Measurements from ENCODE around the gene HNRNPAB. TPM values are rescaled to one million over a fixed set of nuclear protein-coding genes. Genes with fewer than 3 reads are reported as not detected.

The HNRNPAB gene
- total RNA-seq, 1 experiment from 2014 or later, result 408 TPM

GRCh38 chr5:178224403-178224802 lies 20.1 kb downstream of the HNRNPAB start:
- intact Hi-C loops (cut with micrococcal nuclease; ENCODE audit: unreplicated experiment), result no loop called here
- DNase-seq (ENCODE audit: low spot score), result no peak
- H3K9me3 ChIP-seq (ENCODE audit: low read depth, low read length, poor library complexity, severe bottlenecking), result no peaks in the 10 kb centered on the region
- TF ChIP-seq EZH2 (IDR thresholded peaks at IDR 0.05; ENCODE audit: borderline replicate concordance, low read depth, low read length, poor library complexity, severe bottlenecking) (no peak), CTCF (conservative IDR thresholded peaks at IDR 0.05; ENCODE audit: low read depth, low read length) (no peak)
- ChIA-PET CTCF (no interaction called here), POLR2A (ENCODE audit: low non-redundant PET) (interaction anchor here (1.0 kb wide), 1 partner anchor 149 kb away, joined by 4 read pairs; no protein-coding TSS in a partner anchor)
- H3K4me3 ChIP-seq (ENCODE audit: low read depth, low read length, poor library complexity, severe bottlenecking), result no peak overlapping the region
- no peaks in the 10 kb centered on the region for H3K4me1 ChIP-seq (ENCODE audit: insufficient read depth, low read length, poor library complexity, severe bottlenecking)
- no peaks in the 10 kb centered on the region for H3K27me3 ChIP-seq (replicated peaks; ENCODE audit: insufficient read depth, low read depth, low read length, poor library complexity)
- H3K27ac ChIP-seq (ENCODE audit: low read depth, low read length, poor library complexity, severe bottlenecking), result no peak overlapping the region
- no TSS peak for BruUV-seq (replicated peaks)
- H3K36me3 ChIP-seq (ENCODE audit: insufficient read depth, low read length, poor library complexity, severe bottlenecking), result peaks cover under 1% of the 10 kb centered on the region

GRCh38 chr5:178225174-178225573 lies 20.8 kb downstream of the HNRNPAB start:
- Histone ChIP-seq H3K27me3 (replicated peaks; ENCODE audit: insufficient read depth, low read depth, low read length, poor library complexity) (no peaks in the 10 kb centered on the region), H3K27ac (ENCODE audit: low read depth, low read length, poor library complexity, severe bottlenecking) (no peak overlapping the region), H3K4me3 (ENCODE audit: low read depth, low read length, poor library complexity, severe bottlenecking) (no peak overlapping the region), H3K36me3 (ENCODE audit: insufficient read depth, low read length, poor library complexity, severe bottlenecking) (peaks cover 9% of the 10 kb centered on the region), H3K4me1 (ENCODE audit: insufficient read depth, low read length, poor library complexity, severe bottlenecking) (no peaks in the 10 kb centered on the region), H3K9me3 (ENCODE audit: low read depth, low read length, poor library complexity, severe bottlenecking) (no peaks in the 10 kb centered on the region)
- intact Hi-C loops (cut with micrococcal nuclease; ENCODE audit: unreplicated experiment), result no loop called here
- TF ChIP-seq CTCF (conservative IDR thresholded peaks at IDR 0.05; ENCODE audit: low read depth, low read length), result no peak
- no peak for TF ChIP-seq EZH2 (IDR thresholded peaks at IDR 0.05; ENCODE audit: borderline replicate concordance, low read depth, low read length, poor library complexity, severe bottlenecking)
- no peak for DNase-seq (ENCODE audit: low spot score)
- BruUV-seq (replicated peaks), result no TSS peak
- CTCF ChIA-PET, result no interaction called here
- POLR2A ChIA-PET (ENCODE audit: low non-redundant PET), result no interaction called here

- no peak for DNase-seq (ENCODE audit: low spot score)
- peaks cover 7% of the 10 kb centered on the region for H3K4me1 ChIP-seq (ENCODE audit: insufficient read depth, low read length, poor library complexity, severe bottlenecking)
- POLR2A ChIA-PET (ENCODE audit: low non-redundant PET), result no interaction called here
- CTCF ChIA-PET, result no interaction called here
- peaks cover 9% of the 10 kb centered on the region for H3K36me3 ChIP-seq (ENCODE audit: insufficient read depth, low read length, poor library complexity, severe bottlenecking)
- no peak overlapping the region for H3K27ac ChIP-seq (ENCODE audit: low read depth, low read length, poor library complexity, severe bottlenecking)
- H3K4me3 ChIP-seq (ENCODE audit: low read depth, low read length, poor library complexity, severe bottlenecking), result no peak overlapping the region
- no TSS peak for BruUV-seq (replicated peaks)
- intact Hi-C loops (cut with micrococcal nuclease; ENCODE audit: unreplicated experiment), result no loop called here
- no peaks in the 10 kb centered on the region for H3K27me3 ChIP-seq (replicated peaks; ENCODE audit: insufficient read depth, low read depth, low read length, poor library complexity)
- no peaks in the 10 kb centered on the region for H3K9me3 ChIP-seq (ENCODE audit: low read depth, low read length, poor library complexity, severe bottlenecking)
- no peak for TF ChIP-seq EZH2 (IDR thresholded peaks at IDR 0.05; ENCODE audit: borderline replicate concordance, low read depth, low read length, poor library complexity, severe bottlenecking)
- TF ChIP-seq CTCF (conservative IDR thresholded peaks at IDR 0.05; ENCODE audit: low read depth, low read length), result no peak
These were observed 22.9 kb downstream of the HNRNPAB start for GRCh38 chr5:178227138-178227659.

Measured in A673 (cell line).